IPS DF 4.7 (cell line): ENCODE results near the gene SYCE3.

ENCODE experiments used
- DNase-seq: peaks from one replicate; pipeline ENCODE4 v3.0.0-alpha.2; 2013; ENCODE audit warnings: low spot score; ENCODE audit errors: extremely low read depth

Gene SYCE3

GRCh38 chr22:50532824-50533796 is 29.6 kb downstream of the SYCE3 start:
- no peak for DNase-seq

GRCh38 chr22:50531962-50532674 is 30.6 kb downstream of the SYCE3 start:
- DNase-seq, result no peak

DNA sequence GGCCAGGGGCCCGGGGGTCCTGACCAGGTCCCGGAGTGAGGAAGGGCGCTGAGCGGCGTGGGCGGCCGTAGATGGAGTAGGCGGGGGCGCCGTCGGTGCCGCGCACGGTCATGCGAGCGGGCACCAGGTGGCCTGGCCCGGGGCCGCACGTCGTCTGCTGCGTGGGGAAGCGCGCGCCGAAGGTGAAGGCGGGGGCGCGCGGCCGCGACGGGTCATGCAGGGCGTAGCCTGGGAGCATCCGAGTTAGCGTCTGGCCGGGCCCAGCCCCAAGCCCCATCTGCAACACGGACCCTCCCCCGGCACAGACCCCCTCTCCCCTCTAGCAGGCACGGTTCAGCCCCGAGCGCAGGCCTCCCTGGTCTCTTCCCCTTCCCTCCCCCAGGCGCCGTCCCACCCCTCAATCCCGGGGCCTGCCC is 31.2 kb downstream of the SYCE3 start:
- no peak for DNase-seq

DNA sequence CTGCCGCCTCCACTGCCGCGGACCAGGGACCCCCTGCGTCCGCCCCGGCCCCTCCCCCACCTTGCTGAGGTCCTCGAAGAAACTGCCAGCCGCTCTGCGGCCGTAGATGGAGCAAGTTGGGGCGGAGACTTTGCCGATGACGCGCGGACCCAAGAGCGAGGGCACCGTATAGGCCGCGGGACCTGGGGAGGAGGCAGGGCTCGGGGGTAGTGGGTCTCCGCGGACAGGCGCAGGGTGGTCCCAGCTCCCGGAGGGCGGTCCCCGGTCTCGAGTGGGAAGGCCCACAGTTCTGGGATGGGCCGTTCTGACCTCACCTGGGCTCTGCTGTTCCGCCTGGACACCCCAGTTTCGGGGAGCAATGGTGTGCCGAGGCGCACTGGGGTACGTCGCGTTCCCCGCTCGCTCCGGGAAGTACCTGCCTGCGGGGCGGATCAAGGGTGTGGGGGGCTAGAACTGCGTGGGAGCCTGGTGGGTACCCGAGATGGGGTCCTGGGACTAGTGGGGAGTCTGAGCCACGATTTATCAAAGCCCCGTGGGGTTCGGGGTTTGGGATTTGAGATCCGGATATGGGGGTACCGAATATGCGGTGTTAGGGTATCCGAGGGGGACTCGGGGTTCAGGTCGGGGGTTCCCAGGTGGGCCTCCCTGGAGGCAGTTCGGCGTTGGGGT is 31.7 kb downstream of the SYCE3 start:
- no peak for DNase-seq

- DNase-seq, result no peak
These were observed 32.2 kb downstream of the SYCE3 start for GRCh38 chr22:50530580-50530876.

DNA sequence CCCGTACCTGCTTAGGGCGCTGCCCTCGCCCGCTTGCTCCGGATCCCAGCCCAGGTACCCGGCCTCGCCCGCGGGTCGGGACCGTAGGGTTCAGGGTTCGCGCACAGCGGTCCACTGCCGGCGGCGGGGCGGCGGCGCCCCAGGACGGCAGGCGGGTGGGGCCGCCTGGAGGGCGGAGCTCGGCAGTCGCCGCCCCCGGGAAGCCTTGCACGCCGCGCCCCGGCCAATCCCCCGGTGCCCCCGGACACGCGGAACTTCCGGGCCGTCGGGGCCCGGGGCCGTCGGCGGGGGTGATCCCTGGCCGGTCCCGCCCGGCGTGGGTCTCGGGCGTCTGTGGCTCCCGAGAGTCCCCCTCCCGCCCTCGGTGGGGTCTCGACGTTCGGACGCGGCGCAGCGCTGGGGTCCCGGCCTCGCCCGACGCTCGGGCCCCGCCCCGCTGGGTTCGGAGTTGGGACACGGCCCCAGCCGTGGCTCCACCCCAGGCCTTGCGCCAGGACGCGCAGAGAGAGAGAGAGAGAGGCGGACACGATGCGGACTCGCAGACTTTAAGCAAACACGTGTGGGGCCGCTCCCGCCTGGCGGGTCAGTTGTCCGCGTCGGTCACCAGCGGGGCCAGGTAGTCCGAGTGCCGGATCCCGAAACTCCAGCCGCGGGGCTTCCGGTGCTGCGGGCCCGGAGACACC is 32.7 kb downstream of the SYCE3 start, which contains the start of gene TYMP:
TSS of gene TYMP (minus strand) at position 116 of the 683 bp plus-strand sequence. CDS start 303 bp downstream, outside the sequence.
- no peak for DNase-seq

DNA sequence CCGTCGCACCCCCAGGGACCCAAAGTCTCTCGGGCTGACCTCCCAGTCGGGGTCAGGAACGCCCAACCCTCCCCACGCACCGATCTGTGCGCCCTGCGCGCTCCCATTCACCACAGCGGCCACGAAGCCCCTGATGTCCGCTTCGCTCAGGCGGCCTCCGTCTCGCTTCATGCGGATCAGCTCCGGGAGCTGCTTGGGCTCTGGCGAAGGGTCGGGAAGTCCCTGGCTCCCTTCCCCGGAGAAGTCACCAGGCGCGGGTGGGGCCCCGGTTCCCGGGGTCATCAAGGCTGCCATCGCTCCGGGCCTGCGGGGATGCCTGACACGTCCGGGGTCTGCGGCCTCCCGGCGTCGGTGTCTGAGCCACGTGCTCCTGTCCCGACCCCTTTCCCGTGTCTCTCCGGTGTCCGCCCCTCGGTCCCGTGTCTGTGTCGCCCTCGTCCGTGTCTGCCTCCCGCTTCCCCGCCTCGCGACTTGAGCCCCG is 33.3 kb downstream of the SYCE3 start:
- no peak for DNase-seq

GRCh38 chr22:50528682-50529415 is 33.9 kb downstream of the SYCE3 start:
- DNase-seq, result no peak

- DNase-seq, result no peak
These were observed 34.6 kb downstream of the SYCE3 start for GRCh38 chr22:50527921-50528681.

GRCh38 chr22:50526834-50527801 is 35.6 kb downstream of the SYCE3 start:
- DNase-seq, result no peak

DNA sequence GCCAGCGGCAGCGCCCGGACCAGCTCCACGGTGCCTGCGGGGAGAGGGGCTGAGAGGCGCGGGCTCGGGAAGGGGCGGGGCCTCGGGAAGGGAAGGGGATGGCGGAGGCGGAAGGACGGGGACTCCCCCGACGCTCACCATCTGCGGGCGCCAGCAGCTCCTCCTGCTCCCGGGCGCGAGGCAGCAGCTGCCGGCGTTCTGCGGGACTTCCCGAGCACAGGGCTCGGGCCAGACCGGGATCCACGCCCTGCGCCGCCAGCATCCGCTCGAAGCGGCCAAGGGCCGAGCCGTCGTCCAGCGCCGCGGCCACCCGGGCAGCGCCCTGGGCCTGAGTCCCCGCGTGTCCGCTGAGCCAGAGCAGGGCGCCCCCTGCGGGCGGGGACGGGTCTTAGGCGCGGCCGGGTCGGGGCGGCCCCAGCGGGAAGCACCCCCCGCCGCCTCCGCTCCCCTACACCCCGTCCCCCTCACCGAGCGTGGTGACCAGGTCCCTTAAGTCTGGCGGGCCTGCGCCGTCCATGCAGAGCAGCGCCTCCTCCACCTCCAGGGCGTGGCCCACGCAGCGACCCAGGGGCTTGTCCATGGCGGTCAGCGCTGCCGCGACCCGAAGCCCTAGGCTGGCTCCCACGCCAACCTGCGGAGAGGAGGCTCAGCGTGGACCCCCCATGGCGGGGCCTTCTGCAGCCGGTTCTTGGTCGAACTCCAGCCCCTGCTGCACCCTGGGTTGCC is 36.4 kb downstream of the SYCE3 start:
- no peak for DNase-seq

DNA sequence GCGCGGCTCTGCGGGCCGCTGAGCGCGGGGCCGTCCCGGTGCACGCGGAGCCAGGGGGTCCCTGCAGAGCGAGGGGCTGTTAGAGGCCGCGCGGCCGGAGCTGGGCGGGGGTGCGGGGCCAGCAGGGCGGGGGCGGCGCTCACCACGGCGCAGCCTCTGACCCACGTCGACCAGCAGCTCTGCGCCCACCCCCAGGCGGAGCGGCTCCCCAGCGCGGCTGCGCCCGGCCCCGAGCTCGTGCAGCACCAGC is 36.9 kb downstream of the SYCE3 start:
- DNase-seq, result no peak

DNA sequence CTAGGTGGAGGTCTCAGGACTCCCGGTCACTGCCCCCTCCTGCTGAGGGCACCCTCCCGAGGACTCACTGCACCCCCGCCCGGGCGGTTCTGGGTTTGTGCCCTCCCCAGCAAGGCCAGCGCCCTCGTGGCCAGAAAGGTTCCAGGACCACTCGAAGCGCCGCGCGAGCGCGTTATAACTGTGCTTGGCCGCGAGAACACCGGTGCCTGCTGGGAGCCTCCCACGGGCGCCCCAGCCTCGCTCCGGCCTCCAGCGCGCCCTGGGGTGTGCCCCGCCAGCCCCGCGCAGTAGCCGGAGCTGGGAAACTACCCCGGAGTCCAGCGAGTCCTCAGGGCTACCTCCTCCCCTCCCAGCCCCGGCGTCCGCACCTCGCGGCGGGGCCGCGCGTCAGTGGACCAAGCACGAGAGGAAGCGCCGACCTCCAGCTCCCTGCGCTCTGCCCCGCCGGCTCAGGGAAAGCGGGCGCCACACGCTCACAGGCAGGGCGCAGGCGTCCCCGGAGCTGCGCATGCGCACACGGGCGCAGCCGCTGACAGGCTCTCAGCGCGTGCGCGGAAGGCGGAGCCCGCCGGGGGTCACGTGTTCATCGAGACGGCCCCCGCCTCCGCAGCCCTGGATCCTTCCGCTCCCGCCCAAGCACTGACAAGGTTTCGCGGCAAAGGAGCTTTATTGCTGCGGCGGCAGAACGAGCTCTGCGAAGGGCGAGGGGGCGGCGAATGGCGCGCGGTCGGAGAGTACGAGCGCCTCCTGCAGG is 37.4 kb downstream of the SYCE3 start, which contains the start of gene SCO2:
TSS of gene SCO2 (minus strand) at position 495 of the 754 bp plus-strand sequence. CDS start 1,187 bp downstream, outside the sequence.
- DNase-seq, result no peak

DNA sequence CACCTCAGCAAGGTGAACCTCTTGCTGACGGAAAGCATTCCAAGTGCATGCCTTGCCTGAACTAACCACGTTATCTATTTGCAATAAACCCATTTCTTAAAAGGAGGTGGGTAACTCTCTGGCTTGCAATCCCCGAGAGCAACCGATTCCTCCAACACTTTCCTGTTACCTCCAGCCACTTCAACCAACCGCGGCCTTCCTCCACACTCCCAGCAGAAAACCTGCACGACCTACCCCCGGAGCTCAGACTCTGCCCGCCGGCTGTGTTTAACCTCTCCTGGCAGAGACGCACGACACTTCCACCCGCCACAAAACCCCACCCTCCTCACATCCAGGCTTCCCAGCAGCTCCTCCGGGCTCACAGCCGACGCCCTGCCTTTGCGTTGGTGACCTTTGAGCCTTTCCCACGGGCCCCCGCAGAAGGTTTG is 38.0 kb downstream of the SYCE3 start:
- no peak for DNase-seq

GRCh38 chr22:50523806-50524675 is 38.7 kb downstream of the SYCE3 start:
- no peak for DNase-seq

DNA sequence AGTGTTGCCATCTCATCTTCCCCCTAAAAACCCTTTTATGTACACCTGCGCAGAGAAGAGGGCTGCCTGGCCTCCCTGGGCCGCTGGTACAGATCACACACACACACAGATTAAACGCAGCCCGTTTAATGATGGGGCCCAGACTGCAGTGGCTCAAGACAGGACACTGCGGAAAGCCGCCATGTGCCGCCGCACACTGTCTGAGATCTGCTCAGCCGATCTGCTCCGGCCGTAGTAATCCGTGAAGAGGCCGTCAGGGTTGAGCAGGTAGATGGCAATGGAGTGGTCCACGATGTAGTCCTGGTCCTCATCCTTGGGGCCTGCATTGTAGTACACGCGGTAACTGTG is 39.3 kb downstream of the SYCE3 start:
- DNase-seq, result no peak
